Esophagus muscularis mucosa (tissue), 4 donors: ENCODE results near the gene DUSP15. TPM values are rescaled to one million over a fixed set of nuclear protein-coding genes. Genes with fewer than 3 reads are reported as not detected.

Experiments
- DNase-seq: peaks from one replicate; pipeline ENCODE4 v3.0.0-alpha.2; 2017; ENCODE audit errors: extremely low spot score
- H3K27ac ChIP-seq, 4 donors: fragments of 200-600 bp; sonication (generic); replicated peaks in 1 of 4; 1 replicate in 3 of 4; 2 replicates in 1 of 4; pipeline ENCODE4 v1.5.1; 2016 to 2019; ENCODE audit warnings: mild to moderate bottlenecking in 1 of 4
- H3K27me3 ChIP-seq, 4 donors: fragments of 200-600 bp; sonication (generic); one replicate each; pipeline versions ENCODE4 v1.5.1 to v1.6.0; 2016 to 2019
- H3K36me3 ChIP-seq, 4 donors: fragments of 200-600 bp; sonication (generic); one replicate each; pipeline ENCODE4 v1.5.1; 2016 to 2019
- H3K4me1 ChIP-seq, 4 donors: fragments of 200-600 bp; sonication (generic); one replicate each; pipeline ENCODE4 v1.5.1; 2016 to 2019
- H3K4me3 ChIP-seq, 4 donors: fragments of 200-600 bp; sonication (generic); 1 replicate in 2 of 4; 2 replicates in 2 of 4; pipeline ENCODE4 v1.5.1; 2016 to 2019; ENCODE audit warnings: mild to moderate bottlenecking in 4 of 4, moderate library complexity in 1 of 4
- H3K9me3 ChIP-seq, 4 donors: fragments of 200-600 bp; sonication (generic); 1 replicate in 3 of 4; 2 replicates in 1 of 4; pipeline ENCODE4 v1.5.1; 2016 to 2019
- EP300 ChIP-seq: sonication (generic); formaldehyde crosslinking; IDR thresholded peaks from one replicate; pipeline ENCODE4 v1.6.1; 2017; ENCODE audit warnings: antibody characterized with exemption
- POLR2A ChIP-seq: fragments of 450-650 bp; IDR thresholded peaks from one replicate; pipeline ENCODE4 v1.6.1; 2017; ENCODE audit warnings: antibody characterized with exemption, moderate library complexity, mild to moderate bottlenecking, low read depth
- POLR2AphosphoS5 ChIP-seq, 2 donors: sonication (generic); formaldehyde crosslinking; IDR thresholded peaks; one replicate each; pipeline ENCODE4 v1.6.1; 2017; ENCODE audit warnings: antibody characterized with exemption in 2 of 2
- WGBS: methylation state at CpG from one replicate; pipeline ENCODE4 v1.1.5; 2018; 5-methylcytosine and 5-hydroxymethylcytosine counted together
- intact Hi-C: fragments of 100-400 bp; cut with DNase I; formaldehyde crosslinking; loops from one replicate; pipeline ENCODE4 v1.15.1; 2023
- total RNA-seq, 4 donors: library from RNA; depleted of rRNA; stranded (reverse); fragments of >200 nt; gene quantifications; one replicate each; pipeline versions ENCODE4 v1.1.0 to v1.2.1, GENCODE V29; 2016
- TF ChIP-seq, protein P1 (sequence below), 3 experiments: fragments of 200-600 bp in 2 of 3; fragments of 450-650 bp in 1 of 3; sonication (generic) in 2 of 3; IDR thresholded peaks; one replicate each; pipeline ENCODE4 v1.5.1; 2017 to 2019; ENCODE audit warnings: antibody characterized with exemption in 3 of 3, mild to moderate bottlenecking in 2 of 3, moderate library complexity in 1 of 3

Gene DUSP15
- total RNA-seq, 4 donors from 2014 or later = 0.83 to 5.1 (median 3.8) TPM

DNA sequence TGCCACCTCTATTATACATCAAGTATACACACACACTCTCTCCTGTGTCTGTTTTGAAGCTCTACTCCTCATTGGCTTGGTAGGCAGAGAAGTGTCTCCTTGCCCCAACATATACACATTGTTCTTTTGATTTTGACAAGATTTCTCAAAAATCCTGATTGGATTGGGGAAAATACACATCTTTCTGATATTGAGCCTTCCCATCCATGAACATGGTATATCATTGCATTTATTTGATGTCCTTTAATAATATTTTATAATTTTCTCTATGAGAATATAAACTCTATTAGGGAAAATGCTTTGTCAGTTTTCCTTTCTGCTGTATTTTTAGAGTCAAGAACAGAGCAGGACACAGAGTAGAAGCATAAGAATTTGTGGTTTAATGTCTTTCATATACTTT is 7.4 kb upstream of the DUSP15 start:
- DNase-seq = no peak
- Histone ChIP-seq H3K4me1 (peaks cover 0 to 11% (median 9%) of the 10 kb centered on the region in 4 donors), H3K27ac (no peak overlapping the region), H3K27me3 (no peaks in the 10 kb centered on the region), H3K4me3 (no peak overlapping the region), H3K9me3 (no peaks in the 10 kb centered on the region), H3K36me3 (no peaks in the 10 kb centered on the region)
- no peak for TF ChIP-seq POLR2AphosphoS5 (IDR thresholded peaks at IDR 0.05)
- TF ChIP-seq POLR2A = no peak
- no peak for TF ChIP-seq EP300
- TF ChIP-seq, protein P1, sequence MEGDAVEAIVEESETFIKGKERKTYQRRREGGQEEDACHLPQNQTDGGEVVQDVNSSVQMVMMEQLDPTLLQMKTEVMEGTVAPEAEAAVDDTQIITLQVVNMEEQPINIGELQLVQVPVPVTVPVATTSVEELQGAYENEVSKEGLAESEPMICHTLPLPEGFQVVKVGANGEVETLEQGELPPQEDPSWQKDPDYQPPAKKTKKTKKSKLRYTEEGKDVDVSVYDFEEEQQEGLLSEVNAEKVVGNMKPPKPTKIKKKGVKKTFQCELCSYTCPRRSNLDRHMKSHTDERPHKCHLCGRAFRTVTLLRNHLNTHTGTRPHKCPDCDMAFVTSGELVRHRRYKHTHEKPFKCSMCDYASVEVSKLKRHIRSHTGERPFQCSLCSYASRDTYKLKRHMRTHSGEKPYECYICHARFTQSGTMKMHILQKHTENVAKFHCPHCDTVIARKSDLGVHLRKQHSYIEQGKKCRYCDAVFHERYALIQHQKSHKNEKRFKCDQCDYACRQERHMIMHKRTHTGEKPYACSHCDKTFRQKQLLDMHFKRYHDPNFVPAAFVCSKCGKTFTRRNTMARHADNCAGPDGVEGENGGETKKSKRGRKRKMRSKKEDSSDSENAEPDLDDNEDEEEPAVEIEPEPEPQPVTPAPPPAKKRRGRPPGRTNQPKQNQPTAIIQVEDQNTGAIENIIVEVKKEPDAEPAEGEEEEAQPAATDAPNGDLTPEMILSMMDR (IDR thresholded peaks at IDR 0.05) = no peak
- intact Hi-C loops = no loop called here

DNA sequence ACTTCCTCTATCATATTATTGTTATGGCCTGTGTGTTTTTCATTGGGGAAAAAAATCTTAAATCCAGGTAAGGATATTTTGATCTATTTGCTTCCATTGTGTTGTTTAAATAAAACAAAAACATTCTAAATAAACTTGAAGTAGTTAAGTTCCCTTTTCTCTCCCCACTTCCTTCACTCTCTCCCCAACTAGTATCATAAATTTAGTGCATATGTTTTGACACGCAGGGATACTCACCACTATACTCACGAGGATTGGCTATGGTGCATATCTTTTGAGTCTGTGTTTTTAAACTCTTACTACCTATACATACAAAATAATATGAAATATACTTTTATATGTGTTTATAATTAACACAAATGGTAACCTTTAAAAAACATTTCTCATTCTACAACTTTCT is 5.3 kb upstream of the DUSP15 start:
- 76% methylated on average over 2 of the region's 2 CpGs for WGBS
- no peaks in the 10 kb centered on the region for H3K9me3 ChIP-seq
- H3K4me3 ChIP-seq = no peak overlapping the region
- H3K36me3 ChIP-seq = no peaks in the 10 kb centered on the region
- peaks cover 0 to 17% (median 15%) of the 10 kb centered on the region in 4 donors for H3K4me1 ChIP-seq
- intact Hi-C loops = no loop called here
- no peak overlapping the region for H3K27ac ChIP-seq
- no peak for DNase-seq
- TF ChIP-seq, protein P1 (IDR thresholded peaks at IDR 0.05) = no peak
- no peak for TF ChIP-seq POLR2AphosphoS5 (IDR thresholded peaks at IDR 0.05)
- TF ChIP-seq EP300 = no peak
- no peak for TF ChIP-seq POLR2A
- no peaks in the 10 kb centered on the region for H3K27me3 ChIP-seq

- peaks cover 9 to 26% (median 22%) of the 10 kb centered on the region in 4 donors for H3K4me1 ChIP-seq
- H3K27me3 ChIP-seq = no peaks in the 10 kb centered on the region
- TF ChIP-seq POLR2A (no peak), POLR2AphosphoS5 (IDR thresholded peaks at IDR 0.05) (no peak), EP300 (no peak)
- TF ChIP-seq, protein P1 (IDR thresholded peaks at IDR 0.05) = no peak
- WGBS = 92% methylated on average over 6 of the region's 6 CpGs
- H3K9me3 ChIP-seq = no peaks in the 10 kb centered on the region
- H3K36me3 ChIP-seq = no peaks in the 10 kb centered on the region
- H3K4me3 ChIP-seq = no peak overlapping the region
- no peak for DNase-seq
- no peak overlapping the region for H3K27ac ChIP-seq
- intact Hi-C loops = no loop called here
Measured at GRCh38 chr20:31872406-31872805, 2.1 kb upstream of the DUSP15 start.

DNA sequence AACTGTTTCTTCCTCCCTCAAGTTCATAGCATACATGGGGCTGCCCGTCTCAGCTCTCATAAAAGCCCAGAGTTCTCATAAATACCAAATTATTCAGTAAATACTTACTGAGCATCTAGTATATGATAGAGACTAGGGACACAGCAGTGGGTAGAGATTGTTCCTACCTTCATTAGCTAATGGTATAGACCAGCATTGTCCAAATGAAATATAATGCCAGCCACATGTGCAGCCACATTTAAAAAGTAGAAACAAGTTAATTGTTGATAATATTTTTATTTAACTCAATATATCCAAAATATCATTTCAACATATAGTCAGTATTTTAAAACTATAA is 1.3 kb upstream of the DUSP15 start:
- Histone ChIP-seq H3K4me3 (no peak overlapping the region), H3K36me3 (no peaks in the 10 kb centered on the region), H3K9me3 (no peaks in the 10 kb centered on the region), H3K4me1 (peaks cover 9 to 26% (median 22%) of the 10 kb centered on the region in 4 donors), H3K27ac (no peak overlapping the region), H3K27me3 (no peaks in the 10 kb centered on the region)
- intact Hi-C loops = no loop called here
- 100% methylated on average over 1 of the region's 1 CpG for WGBS
- TF ChIP-seq, protein P1 (IDR thresholded peaks at IDR 0.05) = no peak
- TF ChIP-seq EP300 (no peak), POLR2A (no peak), POLR2AphosphoS5 (IDR thresholded peaks at IDR 0.05) (no peak)
- no peak for DNase-seq

DNA sequence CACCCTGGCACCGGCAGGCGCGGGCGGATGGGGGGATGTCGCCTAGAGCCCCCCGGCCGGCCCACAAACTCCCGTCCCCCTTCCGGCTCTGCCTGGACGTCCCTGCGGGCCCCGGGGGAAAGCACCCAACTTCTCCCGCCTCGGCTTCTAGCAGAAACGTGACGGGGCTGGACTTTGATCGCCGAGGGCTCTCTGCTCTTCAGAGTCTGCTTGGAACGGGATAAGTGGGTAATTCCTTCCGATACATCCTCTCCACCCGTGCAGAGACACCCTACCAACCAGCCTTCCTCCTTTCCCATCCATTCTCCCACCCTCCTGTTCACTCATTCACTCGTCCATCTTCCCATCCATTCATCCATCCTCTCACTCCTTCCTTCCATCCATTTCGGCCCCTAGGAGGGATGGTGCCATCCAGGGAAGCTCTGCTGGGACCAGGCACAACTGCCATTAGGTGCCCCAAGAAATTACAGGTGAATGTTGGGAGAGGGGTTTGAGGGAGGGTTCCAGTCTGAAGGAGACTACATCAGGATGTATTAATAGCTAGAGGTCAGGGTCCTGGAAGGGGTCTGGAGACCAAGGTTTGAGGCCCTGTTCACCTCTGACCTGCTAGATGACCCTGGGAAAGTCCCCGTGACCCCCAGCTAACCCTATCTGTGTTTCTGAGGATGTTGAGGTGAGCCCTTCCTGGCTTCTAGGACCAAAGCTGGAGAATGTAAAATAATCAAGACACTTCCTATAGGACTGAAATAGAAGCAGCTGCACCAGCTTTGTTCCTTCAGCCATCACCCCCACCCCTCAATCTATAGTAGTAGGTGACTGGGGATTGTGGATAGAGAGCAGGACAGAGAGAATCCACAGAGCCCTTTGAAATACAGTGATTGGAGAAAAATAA is 645 bp upstream of the DUSP15 start:
- no peak for DNase-seq
- Histone ChIP-seq H3K4me3 (peak overlapping the region; percentile 60 to 89 (median 84)), H3K27ac (peak overlapping the region; percentile 49 to 71 (median 66)), H3K36me3 (no peaks in the 10 kb centered on the region), H3K27me3 (no peaks in the 10 kb centered on the region), H3K9me3 (no peaks in the 10 kb centered on the region), H3K4me1 (peaks cover 9 to 26% (median 22%) of the 10 kb centered on the region in 4 donors)
- TF ChIP-seq POLR2A = no peak
- TF ChIP-seq POLR2AphosphoS5 (IDR thresholded peaks at IDR 0.05) = no peak
- TF ChIP-seq, protein P1 (IDR thresholded peaks at IDR 0.05) = no peak
- TF ChIP-seq EP300 = no peak
- intact Hi-C loops = no loop called here
- 7% methylated on average over 21 of the region's 24 CpGs for WGBS
